Calu3 (cell line): ENCODE measurements around the gene TIMM23. TPM values are rescaled to one million over a fixed set of nuclear protein-coding genes. Genes with fewer than 3 reads are reported as not detected.
"Not testable (repeated sequence)": the region's sequence is repeated elsewhere in the genome, so short reads cannot be mapped to it uniquely, and the experiment has no call there.

ENCODE experiments used
- BruUV-seq: library from RNA; stranded (reverse); fragments of 400-500 nt; replicated peaks from 2 replicates; lab custom pipeline; 2021; lab: Mats Ljungman, UMichigan
- CTCF ChIA-PET: fragments of 300-600 bp; sonication (Branson Sonifier 250); formaldehyde crosslinking; loops from one replicate; lab custom pipeline; 2022; ENCODE audit warnings: antibody characterized with exemption; lab: Charles Lee
- DNase-seq: peaks from one replicate; pipeline ENCODE4 v3.0.0; 2022
- H3K27ac Mint-ChIP-seq: one replicate; pipeline ENCODE4 v1.8.0; 2022; ENCODE audit warnings: mixed read lengths; ENCODE audit not compliant: unreplicated experiment
- H3K27me3 Mint-ChIP-seq: one replicate; pipeline ENCODE4 v1.8.0; 2022; ENCODE audit warnings: mixed read lengths; ENCODE audit not compliant: unreplicated experiment
- H3K36me3 Mint-ChIP-seq: one replicate; pipeline ENCODE4 v1.8.0; 2022; ENCODE audit warnings: mild to moderate bottlenecking, moderate library complexity, mixed read lengths; ENCODE audit not compliant: insufficient read depth, unreplicated experiment
- H3K4me1 Mint-ChIP-seq: one replicate; pipeline ENCODE4 v1.8.0; 2022; ENCODE audit warnings: mild to moderate bottlenecking, low read depth, mixed read lengths; ENCODE audit not compliant: unreplicated experiment
- H3K4me3 Mint-ChIP-seq: one replicate; pipeline ENCODE4 v1.8.0; 2022; ENCODE audit warnings: mild to moderate bottlenecking, low read depth, moderate library complexity, mixed read lengths; ENCODE audit not compliant: unreplicated experiment
- H3K9me3 Mint-ChIP-seq: one replicate; pipeline ENCODE4 v1.8.0; 2022; ENCODE audit warnings: low read depth, mixed read lengths; ENCODE audit not compliant: unreplicated experiment
- intact Hi-C: fragments of 100-400 bp; cut with micrococcal nuclease; formaldehyde crosslinking; loops from one replicate; pipeline ENCODE4 v1.10.0; 2022; ENCODE audit not compliant: unreplicated experiment
- total RNA-seq: library from RNA; stranded (reverse); gene quantifications from 2 replicates; pipeline ENCODE4 v1.2.3, GENCODE V29; 2022
- TF ChIP-seq, protein P1 (sequence below): fragments of 200-600 bp; IDR thresholded peaks from one replicate; pipeline ENCODE4 v1.8.0; 2022; ENCODE audit warnings: antibody characterized with exemption; ENCODE audit not compliant: unreplicated experiment

TIMM23 gene
- total RNA-seq, 1 experiment from 2014 or later, result 72.2 TPM

DNA sequence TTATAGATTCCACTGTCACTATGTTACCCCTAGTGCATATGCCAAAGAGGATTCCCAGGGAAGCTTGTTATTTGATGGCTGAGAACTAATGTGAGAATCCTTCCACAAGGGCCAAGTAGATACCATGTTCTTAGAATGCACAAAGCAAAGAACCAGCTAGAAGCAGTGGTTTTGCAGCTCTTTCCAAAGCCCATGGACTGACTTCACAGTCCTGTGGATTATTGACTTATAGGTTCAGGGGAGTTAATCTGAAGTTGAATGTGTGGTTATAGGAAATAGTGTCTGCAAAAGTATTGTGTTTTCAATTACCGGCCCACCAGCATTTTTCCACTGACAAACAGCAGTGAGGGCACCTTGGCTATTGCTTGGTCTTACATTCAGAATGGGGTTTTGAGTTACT, 28.2 kb downstream of the TIMM23 start:
- no peaks in the 10 kb centered on the region for H3K27me3 Mint-ChIP-seq
- no peak overlapping the region for H3K27ac Mint-ChIP-seq
- no peak overlapping the region for H3K4me3 Mint-ChIP-seq
- H3K9me3 Mint-ChIP-seq, result no peaks in the 10 kb centered on the region
- CTCF ChIA-PET, result no interaction called here
- no peak for DNase-seq
- peaks cover 11% of the 10 kb centered on the region for H3K4me1 Mint-ChIP-seq
- TF ChIP-seq, protein P1, sequence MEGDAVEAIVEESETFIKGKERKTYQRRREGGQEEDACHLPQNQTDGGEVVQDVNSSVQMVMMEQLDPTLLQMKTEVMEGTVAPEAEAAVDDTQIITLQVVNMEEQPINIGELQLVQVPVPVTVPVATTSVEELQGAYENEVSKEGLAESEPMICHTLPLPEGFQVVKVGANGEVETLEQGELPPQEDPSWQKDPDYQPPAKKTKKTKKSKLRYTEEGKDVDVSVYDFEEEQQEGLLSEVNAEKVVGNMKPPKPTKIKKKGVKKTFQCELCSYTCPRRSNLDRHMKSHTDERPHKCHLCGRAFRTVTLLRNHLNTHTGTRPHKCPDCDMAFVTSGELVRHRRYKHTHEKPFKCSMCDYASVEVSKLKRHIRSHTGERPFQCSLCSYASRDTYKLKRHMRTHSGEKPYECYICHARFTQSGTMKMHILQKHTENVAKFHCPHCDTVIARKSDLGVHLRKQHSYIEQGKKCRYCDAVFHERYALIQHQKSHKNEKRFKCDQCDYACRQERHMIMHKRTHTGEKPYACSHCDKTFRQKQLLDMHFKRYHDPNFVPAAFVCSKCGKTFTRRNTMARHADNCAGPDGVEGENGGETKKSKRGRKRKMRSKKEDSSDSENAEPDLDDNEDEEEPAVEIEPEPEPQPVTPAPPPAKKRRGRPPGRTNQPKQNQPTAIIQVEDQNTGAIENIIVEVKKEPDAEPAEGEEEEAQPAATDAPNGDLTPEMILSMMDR, result no peak
- H3K36me3 Mint-ChIP-seq, result peaks cover 55% of the 10 kb centered on the region
- BruUV-seq, result no TSS peak
- intact Hi-C loops, result no loop called here

GRCh38 chr10:46001187-46001756, 29.0 kb downstream of the TIMM23 start:
- no peak for DNase-seq
- no peaks in the 10 kb centered on the region for H3K27me3 Mint-ChIP-seq
- no peak overlapping the region for H3K27ac Mint-ChIP-seq
- H3K9me3 Mint-ChIP-seq, result no peaks in the 10 kb centered on the region
- BruUV-seq, result no TSS peak
- H3K4me3 Mint-ChIP-seq, result no peak overlapping the region
- H3K4me1 Mint-ChIP-seq, result peaks cover 15% of the 10 kb centered on the region
- TF ChIP-seq, protein P1, result no peak
- CTCF ChIA-PET, result no interaction called here
- H3K36me3 Mint-ChIP-seq, result peaks cover 63% of the 10 kb centered on the region
- intact Hi-C loops, result no loop called here

DNA sequence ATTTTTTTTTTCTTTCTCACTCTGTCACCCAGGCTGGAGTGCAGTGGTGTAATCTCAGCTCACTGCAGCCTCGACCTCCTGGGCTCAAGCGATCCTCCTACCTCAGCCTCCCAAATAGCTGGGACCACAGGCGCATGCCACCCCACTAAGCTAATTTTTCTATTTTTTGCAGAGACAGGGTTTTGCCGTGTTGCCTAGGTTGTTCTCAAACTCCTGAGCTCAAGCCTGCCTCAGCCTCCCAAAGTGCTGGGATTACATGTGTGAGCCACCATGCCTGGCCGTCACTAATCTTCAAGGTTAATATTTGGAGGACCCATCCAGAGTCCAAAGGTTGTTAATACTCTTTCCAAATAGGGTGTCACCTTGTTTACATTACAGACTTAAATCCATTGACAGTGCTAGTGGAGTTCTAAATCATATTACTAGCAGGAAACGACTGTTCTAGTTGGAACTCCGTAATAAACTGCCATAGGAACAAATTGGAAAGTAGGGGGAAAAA, 29.9 kb downstream of the TIMM23 start:
- H3K4me3 Mint-ChIP-seq, H3K27me3 Mint-ChIP-seq, DNase-seq, intact Hi-C loops, H3K27ac Mint-ChIP-seq, H3K9me3 Mint-ChIP-seq, CTCF ChIA-PET, BruUV-seq: not testable (repeated sequence)
- Mint-ChIP-seq H3K36me3 (peaks cover 62% of the 10 kb centered on the region), H3K4me1 (peaks cover 20% of the 10 kb centered on the region)

- Mint-ChIP-seq H3K27me3 (no peaks in the 10 kb centered on the region), H3K9me3 (no peaks in the 10 kb centered on the region), H3K4me1 (peaks cover 20% of the 10 kb centered on the region), H3K4me3 (no peak overlapping the region), H3K36me3 (peaks cover 66% of the 10 kb centered on the region), H3K27ac (no peak overlapping the region)
- CTCF ChIA-PET, result no interaction called here
- BruUV-seq, result TSS peak; percentile 62
- DNase-seq, result no peak
- intact Hi-C loops, result no loop called here
- TF ChIP-seq, protein P1, result no peak
Measured at GRCh38 chr10:46002916-46003693, 30.8 kb downstream of the TIMM23 start.

- peaks cover 65% of the 10 kb centered on the region for H3K36me3 Mint-ChIP-seq
- DNase-seq, result no peak
- H3K4me1 Mint-ChIP-seq, result peaks cover 20% of the 10 kb centered on the region
- TF ChIP-seq, protein P1, result no peak
- H3K9me3 Mint-ChIP-seq, result no peaks in the 10 kb centered on the region
- no TSS peak for BruUV-seq
- no peak overlapping the region for H3K27ac Mint-ChIP-seq
- H3K27me3 Mint-ChIP-seq, result no peaks in the 10 kb centered on the region
- CTCF ChIA-PET, result interaction anchor here (0.6 kb wide), 1 partner anchor 24 kb away, joined by 4 read pairs; no protein-coding TSS in a partner anchor
- H3K4me3 Mint-ChIP-seq, result no peak overlapping the region
- intact Hi-C loops, result no loop called here
Measured at GRCh38 chr10:46004963-46005362, 32.7 kb downstream of the TIMM23 start.
